Parathyroid adenoma (tissue), 2 donors: ENCODE measurements around the gene GAL.

ENCODE experiments used
- H2AFZ ChIP-seq: fragments of 300-600 bp; sonication (generic); one replicate; pipeline ENCODE4 v1.7.0; 2017; ENCODE audit warnings: antibody characterized with exemption, mild to moderate bottlenecking
- H3K27ac ChIP-seq: fragments of 300-600 bp; sonication (generic); one replicate; pipeline ENCODE4 v1.7.0; 2017
- H3K27me3 ChIP-seq: fragments of 300-600 bp; sonication (generic); one replicate; pipeline ENCODE4 v1.7.0; 2017; ENCODE audit warnings: low read length; ENCODE audit not compliant: control insufficient read depth, insufficient read depth
- H3K36me3 ChIP-seq: fragments of 300-600 bp; sonication (generic); one replicate; pipeline ENCODE4 v1.7.0; 2017; ENCODE audit warnings: low read length; ENCODE audit not compliant: control insufficient read depth, insufficient read depth
- H3K4me1 ChIP-seq: fragments of 300-600 bp; sonication (generic); one replicate; pipeline ENCODE4 v1.7.0; 2017; ENCODE audit warnings: control low read depth
- H3K4me2 ChIP-seq: fragments of 300-600 bp; sonication (generic); one replicate; pipeline ENCODE4 v1.7.0; 2017; ENCODE audit warnings: low read length
- H3K4me3 ChIP-seq: fragments of 300-600 bp; sonication (generic); one replicate; pipeline ENCODE4 v1.7.0; 2017; ENCODE audit warnings: low read depth, low read length
- H3K79me2 ChIP-seq: fragments of 300-600 bp; sonication (generic); one replicate; pipeline ENCODE4 v1.7.0; 2017; ENCODE audit warnings: control low read depth
- H3K9ac ChIP-seq: fragments of 300-600 bp; sonication (generic); one replicate; pipeline ENCODE4 v1.7.0; 2017; ENCODE audit warnings: mild to moderate bottlenecking
- H3K9me3 ChIP-seq: fragments of 300-600 bp; sonication (generic); one replicate; pipeline ENCODE4 v1.7.0; 2017; ENCODE audit warnings: low read length; ENCODE audit not compliant: control insufficient read depth
- TF ChIP-seq, protein P1 (sequence below): fragments of 300-600 bp; sonication (generic); IDR thresholded peaks from one replicate; pipeline ENCODE4 v1.7.0; 2017; ENCODE audit warnings: antibody characterized with exemption, mild to moderate bottlenecking
- donor health status: primary hyperparathyroidism.

The GAL gene

DNA sequence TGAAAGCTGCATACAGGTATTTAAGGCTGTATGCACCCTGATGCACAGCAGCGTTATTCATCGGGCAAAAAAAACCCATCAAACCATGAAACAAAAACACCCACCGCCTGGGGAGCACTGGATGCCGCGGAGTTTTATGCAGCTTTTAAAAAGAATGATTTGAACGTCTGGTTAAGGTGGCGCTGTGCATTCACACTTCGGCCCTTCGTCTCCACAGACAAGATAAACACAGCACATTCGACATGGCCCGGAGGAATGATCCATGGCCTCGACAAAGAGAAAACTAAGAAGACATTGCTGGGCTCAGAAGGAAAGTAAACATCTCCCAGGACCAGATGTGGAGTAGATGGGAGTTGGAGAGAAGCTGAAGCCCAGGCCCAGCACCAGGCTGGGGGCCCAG, 40.8 kb upstream of the GAL start:
- no peaks in the 10 kb centered on the region for H3K27me3 ChIP-seq
- H3K9ac ChIP-seq: no peak overlapping the region
- H3K36me3 ChIP-seq: no peaks in the 10 kb centered on the region
- no peak overlapping the region for H3K27ac ChIP-seq
- H3K4me2 ChIP-seq: no peak overlapping the region
- TF ChIP-seq, protein P1, sequence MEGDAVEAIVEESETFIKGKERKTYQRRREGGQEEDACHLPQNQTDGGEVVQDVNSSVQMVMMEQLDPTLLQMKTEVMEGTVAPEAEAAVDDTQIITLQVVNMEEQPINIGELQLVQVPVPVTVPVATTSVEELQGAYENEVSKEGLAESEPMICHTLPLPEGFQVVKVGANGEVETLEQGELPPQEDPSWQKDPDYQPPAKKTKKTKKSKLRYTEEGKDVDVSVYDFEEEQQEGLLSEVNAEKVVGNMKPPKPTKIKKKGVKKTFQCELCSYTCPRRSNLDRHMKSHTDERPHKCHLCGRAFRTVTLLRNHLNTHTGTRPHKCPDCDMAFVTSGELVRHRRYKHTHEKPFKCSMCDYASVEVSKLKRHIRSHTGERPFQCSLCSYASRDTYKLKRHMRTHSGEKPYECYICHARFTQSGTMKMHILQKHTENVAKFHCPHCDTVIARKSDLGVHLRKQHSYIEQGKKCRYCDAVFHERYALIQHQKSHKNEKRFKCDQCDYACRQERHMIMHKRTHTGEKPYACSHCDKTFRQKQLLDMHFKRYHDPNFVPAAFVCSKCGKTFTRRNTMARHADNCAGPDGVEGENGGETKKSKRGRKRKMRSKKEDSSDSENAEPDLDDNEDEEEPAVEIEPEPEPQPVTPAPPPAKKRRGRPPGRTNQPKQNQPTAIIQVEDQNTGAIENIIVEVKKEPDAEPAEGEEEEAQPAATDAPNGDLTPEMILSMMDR: no peak
- no peaks in the 10 kb centered on the region for H3K4me1 ChIP-seq
- no peaks in the 10 kb centered on the region for H3K79me2 ChIP-seq
- H3K4me3 ChIP-seq: no peak overlapping the region
- no peaks in the 10 kb centered on the region for H3K9me3 ChIP-seq
- H2AFZ ChIP-seq: no peak overlapping the region

DNA sequence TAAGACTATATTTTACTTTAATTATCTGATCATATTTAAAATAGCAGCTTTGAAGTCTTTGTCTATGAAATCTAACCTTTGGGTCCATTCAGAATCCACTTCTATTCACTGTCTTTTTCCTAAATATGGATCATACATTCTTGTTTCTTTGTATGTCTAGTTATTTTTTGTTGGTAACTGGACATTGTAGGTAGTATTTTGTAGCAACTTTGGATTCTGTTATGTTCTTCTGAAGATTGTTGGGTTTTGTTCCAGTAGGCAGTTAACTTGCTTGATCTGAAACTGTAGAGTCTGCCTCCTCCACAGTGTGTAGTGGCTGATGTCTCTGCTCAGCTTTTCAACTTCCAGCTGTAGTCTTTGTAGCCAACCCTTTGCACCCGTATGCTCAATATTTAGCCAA, 37.5 kb upstream of the GAL start:
- Histone ChIP-seq H3K36me3 (no peaks in the 10 kb centered on the region), H3K9ac (no peak overlapping the region), H3K4me1 (no peaks in the 10 kb centered on the region), H3K27me3 (no peaks in the 10 kb centered on the region), H3K27ac (no peak overlapping the region), H2AFZ (no peak overlapping the region), H3K4me3 (no peak overlapping the region), H3K4me2 (no peak overlapping the region), H3K79me2 (no peaks in the 10 kb centered on the region), H3K9me3 (no peaks in the 10 kb centered on the region)
- TF ChIP-seq, protein P1: no peak

DNA sequence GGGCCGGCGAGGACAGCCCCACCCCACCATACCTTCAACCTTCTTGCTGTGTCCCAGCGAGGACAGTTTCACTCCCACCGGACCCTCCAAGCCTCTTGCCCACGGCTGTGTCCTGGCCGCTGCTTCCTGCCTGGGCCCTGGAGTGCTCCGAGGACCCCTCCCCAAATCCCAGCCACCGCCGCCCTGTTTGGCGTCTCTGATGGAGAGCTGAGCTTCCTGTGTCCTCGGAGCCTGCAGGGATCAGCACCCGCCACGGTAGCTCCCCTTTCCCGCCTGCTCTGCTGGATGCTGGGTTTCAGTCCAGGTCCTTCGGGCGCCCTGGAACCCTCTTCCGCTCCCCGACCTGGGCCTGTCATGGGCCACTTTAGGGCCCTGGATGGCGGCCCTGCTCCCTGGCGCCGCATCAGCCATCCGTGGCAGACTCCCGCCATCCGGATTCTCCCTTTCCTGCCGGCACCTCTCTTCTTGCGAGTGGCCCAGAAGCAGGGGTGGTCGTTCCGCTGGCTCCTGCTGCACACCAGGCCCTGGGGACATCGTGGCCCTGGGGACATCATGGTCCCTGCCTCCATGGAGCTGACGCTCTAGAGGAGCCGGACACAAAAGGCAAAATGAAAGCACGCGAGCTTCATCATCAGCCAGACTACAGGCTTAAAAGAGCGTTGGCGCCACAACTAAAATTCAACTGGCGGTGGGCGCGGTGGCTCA, 34.3 kb upstream of the GAL start:
- Histone ChIP-seq H2AFZ (no peak overlapping the region), H3K9me3 (no peaks in the 10 kb centered on the region), H3K79me2 (no peaks in the 10 kb centered on the region), H3K4me3 (no peak overlapping the region), H3K4me1 (no peaks in the 10 kb centered on the region), H3K4me2 (no peak overlapping the region), H3K36me3 (no peaks in the 10 kb centered on the region), H3K27me3 (no peaks in the 10 kb centered on the region), H3K9ac (no peak overlapping the region), H3K27ac (no peak overlapping the region)
- TF ChIP-seq, protein P1: no peak

DNA sequence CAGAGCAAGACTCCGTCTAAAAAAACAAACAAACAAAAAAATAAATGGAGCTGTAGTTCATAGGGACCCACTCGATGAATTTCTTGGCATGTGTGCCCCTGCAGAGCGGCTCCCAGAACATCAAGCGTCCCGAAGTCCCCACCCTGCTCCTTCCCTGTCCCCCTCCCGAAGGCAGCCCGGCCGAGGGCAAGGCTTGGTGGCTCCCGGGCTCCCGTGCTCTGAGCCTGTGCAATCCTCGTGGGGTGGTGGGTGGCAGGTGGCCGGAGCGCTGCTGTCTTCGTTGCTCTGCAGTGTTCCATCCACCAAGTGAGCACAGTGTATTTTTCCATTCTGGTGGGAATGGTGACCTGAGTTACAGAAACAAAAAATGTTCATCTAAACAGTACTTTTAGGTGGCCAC, 33.5 kb upstream of the GAL start:
- no peaks in the 10 kb centered on the region for H3K27me3 ChIP-seq
- no peaks in the 10 kb centered on the region for H3K4me1 ChIP-seq
- no peaks in the 10 kb centered on the region for H3K9me3 ChIP-seq
- TF ChIP-seq, protein P1: no peak
- no peak overlapping the region for H3K4me3 ChIP-seq
- no peak overlapping the region for H3K27ac ChIP-seq
- H3K9ac ChIP-seq: no peak overlapping the region
- no peaks in the 10 kb centered on the region for H3K36me3 ChIP-seq
- no peaks in the 10 kb centered on the region for H3K79me2 ChIP-seq
- H2AFZ ChIP-seq: no peak overlapping the region
- H3K4me2 ChIP-seq: no peak overlapping the region
